ENCODE data around the gene PAQR6.
"Not testable (repeated sequence)": the region's sequence is repeated elsewhere in the genome, so short reads cannot be mapped to it uniquely, and the experiment has no call there.

PAQR6 gene

GRCh38 chr1:156238248-156238647 lies 9.6 kb downstream of the PAQR6 start:
- DNase-seq, result no peak
- intact Hi-C loops (cut with DNase I), result loop anchor here (10.0 kb wide), 1 partner anchor 57 kb away; the partner anchor contains the start of genes GLMP and VHLL

- intact Hi-C loops (cut with DNase I), result loop anchor here (10.0 kb wide), 1 partner anchor 59 kb away; the partner anchor contains the start of genes GLMP and VHLL
- DNase-seq, result peak in 1 of 10 donors; percentile 8
Observed at GRCh38 chr1:156236164-156236563, 11.7 kb downstream of the PAQR6 start.

- peak in 3 of 10 donors; percentile 1 to 27 (median 19) for DNase-seq
- intact Hi-C loops (cut with DNase I), result loop anchor here (10.0 kb wide), 1 partner anchor 61 kb away; the partner anchor contains the start of genes GLMP and VHLL
Observed at GRCh38 chr1:156233426-156234127, 14.3 kb downstream of the PAQR6 start.

- intact Hi-C loops (cut with DNase I), result loop anchor here (10.0 kb wide), 1 partner anchor 62 kb away; the partner anchor contains the start of genes GLMP and VHLL
Observed at GRCh38 chr1:156232201-156232894, 15.5 kb downstream of the PAQR6 start.

GRCh38 chr1:156230473-156230837 lies 17.4 kb downstream of the PAQR6 start:
- no peak for DNase-seq
- intact Hi-C loops (cut with DNase I), result loop anchor here (10.0 kb wide), 1 partner anchor 64 kb away; the partner anchor contains the start of genes GLMP and VHLL

More at GRCh38 chr1:156232201-156232894, 15.5 kb downstream of the PAQR6 start:
- DNase-seq, result peak in 3 of 10 donors; percentile 0 to 62 (median 45)

- peak in 1 of 10 donors; percentile 31 for DNase-seq
Observed at GRCh38 chr1:156229809-156230472, 17.9 kb downstream of the PAQR6 start.

GRCh38 chr1:156228501-156228900 lies 19.4 kb downstream of the PAQR6 start:
- intact Hi-C loops (cut with DNase I), result no loop called here

More at GRCh38 chr1:156229809-156230472, 17.9 kb downstream of the PAQR6 start:
- intact Hi-C loops (cut with DNase I), result loop anchor here (10.0 kb wide), 1 partner anchor 65 kb away; the partner anchor contains the start of genes GLMP and VHLL

GRCh38 chr1:156226782-156227181 lies 21.1 kb downstream of the PAQR6 start:
- peak in 1 of 10 donors; percentile 55 for DNase-seq
- intact Hi-C loops (cut with DNase I), result no loop called here

More at GRCh38 chr1:156228501-156228900, 19.4 kb downstream of the PAQR6 start:
- peak in 2 of 10 donors; percentile 39 to 59 for DNase-seq

GRCh38 chr1:156226116-156226538 lies 21.7 kb downstream of the PAQR6 start:
- DNase-seq, result peak in 1 of 10 donors; percentile 25
- intact Hi-C loops (cut with DNase I), result no loop called here

GRCh38 chr1:156225677-156226014 lies 22.2 kb downstream of the PAQR6 start:
- no peak for DNase-seq
- intact Hi-C loops (cut with DNase I), result loop anchor here (1.0 to 2.0 kb wide), 2 partner anchors 79 to 135 kb away; no protein-coding TSS in a partner anchor

- intact Hi-C loops (cut with DNase I), result no loop called here
- DNase-seq, result peak in 2 of 10 donors; percentile 37 to 53
Observed at GRCh38 chr1:156221986-156222692, 25.7 kb downstream of the PAQR6 start.

- intact Hi-C loops (cut with DNase I), result no loop called here
Observed at GRCh38 chr1:156220226-156220625, 27.6 kb downstream of the PAQR6 start.

GRCh38 chr1:156217871-156218270 lies 30.0 kb downstream of the PAQR6 start:
- intact Hi-C loops (cut with DNase I), result no loop called here
- DNase-seq, result no peak

More at GRCh38 chr1:156220226-156220625, 27.6 kb downstream of the PAQR6 start:
- DNase-seq, result no peak

GRCh38 chr1:156216361-156217086 lies 31.3 kb downstream of the PAQR6 start:
- DNase-seq; intact Hi-C loops (cut with DNase I): not testable (repeated sequence)

GRCh38 chr1:156214024-156214748 lies 33.7 kb downstream of the PAQR6 start:
- intact Hi-C loops (cut with DNase I), result no loop called here
- no peak for DNase-seq

GRCh38 chr1:156213644-156213966 lies 34.3 kb downstream of the PAQR6 start:
- intact Hi-C loops (cut with DNase I), result loop anchor here (2.0 kb wide), 1 partner anchor 19 kb away; the partner anchor contains the start of gene SLC25A44
- no peak for DNase-seq

- intact Hi-C loops (cut with DNase I), result loop anchor here (2.0 kb wide), 1 partner anchor 18 kb away; the partner anchor contains the start of gene SLC25A44
- DNase-seq, result peak; percentile 95 to 100 (median 98)
Observed at GRCh38 chr1:156212833-156213643, 34.8 kb downstream of the PAQR6 start, which contains the start of gene PMF1. PMF1 (plus strand) TSS chr1:156213007; CDS start chr1:156213016, 9 bp downstream.

All from posterior cingulate gyrus (tissue), 11 donors.